Stomach (tissue), 4 donors: ENCODE measurements around the gene GADD45A.

Source experiments
- CTCF ChIP-seq, 7 experiments: fragments of 450-650 bp in 4 of 7; fragments of 200-600 bp in 3 of 7; sonication (generic) in 3 of 7; IDR thresholded peaks; one replicate each; pipeline ENCODE4 v1.5.1; 2016 to 2019; ENCODE audit warnings: antibody characterized with exemption in 7 of 7, control low read depth in 2 of 7, mild to moderate bottlenecking in 1 of 7
- POLR2A ChIP-seq, 4 donors: fragments of 450-650 bp; IDR thresholded peaks; one replicate each; pipeline ENCODE4 v1.6.1; 2016; ENCODE audit warnings: antibody characterized with exemption in 4 of 4, control low read depth in 2 of 4, mild to moderate bottlenecking in 1 of 4, moderate library complexity in 1 of 4

- TF ChIP-seq POLR2A (IDR thresholded peaks at IDR 0.05) (peak in 2 of 4 donors; percentile 35 to 73), CTCF (IDR thresholded peaks at IDR 0.05) (no peak)
Observed at GRCh38 chr1:67686267-67687197, 1.5 kb downstream of the GADD45A start.
